Measurements from ENCODE around the gene MACROD1.

The MACROD1 gene

DNA sequence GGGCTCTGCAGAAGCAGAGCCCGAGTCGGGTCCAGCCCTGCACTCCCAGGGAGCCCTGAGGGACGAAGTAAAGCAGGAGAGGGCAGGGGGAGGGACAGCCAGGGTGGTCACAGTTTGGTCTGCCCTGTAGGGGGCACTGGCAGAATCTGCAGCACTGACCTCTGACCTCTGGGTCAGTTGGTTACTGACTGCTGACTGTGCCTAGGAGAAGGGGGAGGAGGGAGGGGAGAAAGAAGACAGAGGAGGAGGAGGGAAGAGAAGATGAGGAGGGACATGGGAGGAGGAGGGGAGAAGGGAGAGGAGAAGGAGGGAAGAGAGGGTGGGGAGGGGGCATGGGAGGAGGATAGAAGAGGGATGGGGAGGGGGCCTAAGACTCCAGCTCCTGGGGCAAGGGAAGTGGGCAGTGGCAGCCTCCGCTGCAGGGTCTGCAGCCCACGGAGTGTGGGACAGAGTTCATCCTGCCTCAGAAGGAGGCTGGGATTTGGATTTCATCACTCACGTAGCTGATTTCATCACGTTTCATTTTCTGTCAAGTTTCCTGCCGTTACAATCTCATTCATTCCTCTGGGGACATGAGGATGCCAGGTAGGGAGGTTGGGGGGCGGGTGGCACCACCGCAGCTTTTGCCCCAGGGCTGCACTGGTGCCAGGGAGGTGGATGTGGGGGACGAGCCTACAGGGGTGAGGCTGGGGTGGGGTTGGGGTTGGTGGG, 75.0 kb downstream of the MACROD1 start:
- DNase-seq: no peak

DNA sequence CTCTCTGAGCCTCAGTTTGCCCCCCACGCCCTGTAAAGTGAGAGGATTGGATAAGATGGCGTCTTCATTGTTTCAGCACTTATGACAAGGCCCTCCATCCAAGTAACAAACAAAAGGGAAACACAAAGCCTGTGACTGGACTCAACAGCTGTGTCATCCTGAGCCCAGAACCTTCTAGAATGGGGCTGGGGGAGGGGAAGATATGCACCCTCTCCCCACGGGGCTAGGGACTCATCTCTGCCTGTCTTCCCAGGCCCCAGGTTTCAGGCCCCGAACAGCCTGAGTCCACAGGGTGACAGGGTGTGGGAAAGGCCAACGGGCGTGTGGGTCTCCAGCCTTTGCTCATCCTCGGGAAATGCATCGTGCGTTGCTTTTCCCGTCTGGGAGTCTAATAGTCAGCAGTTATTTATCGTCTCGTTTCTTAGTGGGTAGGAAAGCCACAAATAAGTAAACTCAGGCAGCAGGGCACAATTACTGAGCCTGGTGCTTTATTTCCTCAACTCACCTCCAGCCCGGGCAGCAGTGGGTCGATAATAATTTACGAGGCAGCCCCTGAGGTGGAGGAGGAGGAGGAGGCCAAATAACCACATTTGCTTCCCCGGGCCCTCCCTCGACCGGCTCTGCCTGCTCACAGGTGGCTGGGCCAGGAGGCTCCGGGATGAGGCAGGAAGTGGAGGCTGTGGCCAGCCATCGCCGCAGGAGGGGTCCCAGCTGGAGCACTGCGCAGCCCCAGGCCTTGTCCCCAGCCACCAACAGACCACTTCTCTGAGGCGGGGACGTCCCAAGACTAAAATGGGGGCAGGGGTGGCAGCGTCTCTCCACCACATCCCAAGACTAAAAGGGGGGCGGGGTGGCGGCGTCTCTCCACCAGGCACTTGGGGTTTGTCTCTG, 75.8 kb downstream of the MACROD1 start:
- DNase-seq: no peak

DNA sequence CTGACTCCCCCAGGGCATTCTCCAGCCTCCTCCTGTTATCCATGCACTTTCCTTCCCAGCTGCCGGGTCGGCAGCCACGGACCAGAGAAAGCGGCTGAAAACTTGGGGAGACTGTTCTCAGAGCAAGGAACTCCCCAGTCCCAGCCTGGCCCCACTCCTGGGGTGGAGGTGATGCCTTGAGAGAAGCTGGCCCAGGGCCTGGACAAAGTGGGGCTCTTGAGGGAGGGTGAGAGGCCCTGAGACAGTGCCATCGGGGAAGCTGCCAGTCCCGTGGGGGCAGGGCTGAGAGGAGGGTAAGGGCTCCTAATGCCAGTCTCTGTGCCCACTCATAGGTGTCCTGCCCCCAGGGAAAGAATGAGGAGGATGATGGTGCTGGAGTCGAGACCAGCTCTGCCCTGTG, 76.4 kb downstream of the MACROD1 start:
- DNase-seq: no peak

DNA sequence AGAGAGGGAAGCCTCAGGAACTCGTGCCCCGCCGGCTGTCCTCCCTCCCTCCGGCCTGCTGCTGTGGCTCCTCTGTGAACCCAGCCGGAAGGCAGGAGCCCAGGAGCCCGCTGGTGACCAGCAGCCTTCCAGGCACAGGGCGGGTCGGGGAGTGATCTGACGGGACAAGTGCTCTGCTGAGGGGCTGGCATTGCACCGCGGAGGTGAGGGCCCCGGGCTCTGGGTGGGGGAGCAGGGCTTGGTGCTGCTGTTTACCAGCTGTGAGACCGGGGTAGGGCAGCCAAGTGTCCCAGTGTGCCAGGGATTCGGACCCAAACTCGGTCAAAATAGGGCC, 76.9 kb downstream of the MACROD1 start:
- no peak for DNase-seq

DNA sequence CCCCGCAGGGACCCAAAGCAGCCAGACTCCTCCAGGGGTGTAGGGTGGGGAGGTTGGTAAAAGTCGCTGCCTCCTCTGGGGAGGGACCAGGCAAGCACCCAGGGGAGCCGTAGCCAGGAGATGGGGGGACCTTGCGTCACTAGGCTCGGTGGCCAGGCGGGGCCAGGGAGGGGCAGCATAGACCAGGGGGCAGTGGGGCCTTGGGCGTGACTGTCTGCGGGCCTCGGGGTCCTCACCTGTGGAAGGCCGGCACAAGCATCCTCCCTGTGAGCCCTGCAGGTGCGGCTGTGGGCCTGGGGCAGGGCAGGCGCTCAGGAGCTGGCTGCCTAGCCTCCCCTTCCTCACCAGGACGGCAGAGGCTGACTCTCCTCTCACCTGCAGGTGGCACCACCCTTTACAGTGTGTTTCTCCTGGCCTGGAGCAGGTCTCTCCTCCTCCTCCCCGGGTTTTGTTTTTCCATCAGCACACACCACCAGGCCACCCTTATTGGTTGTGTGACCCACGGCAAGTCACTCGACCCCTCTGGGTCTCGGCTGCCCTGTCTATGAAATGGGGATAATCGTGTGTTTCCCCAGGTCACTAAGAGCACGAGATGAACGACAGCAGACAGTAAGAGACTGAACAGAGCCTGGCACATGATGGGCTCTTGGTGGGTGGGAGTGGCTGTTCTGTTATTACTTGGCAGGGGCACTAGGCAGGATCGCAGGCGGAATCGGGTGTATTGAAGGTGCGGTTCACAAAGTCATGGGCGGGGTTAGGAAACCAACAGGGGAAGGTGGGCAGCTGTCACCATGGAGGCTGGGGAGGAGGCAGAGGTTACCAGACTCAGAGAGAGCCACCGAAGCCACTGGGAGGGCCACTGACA, 77.5 kb downstream of the MACROD1 start:
- no peak for DNase-seq

DNA sequence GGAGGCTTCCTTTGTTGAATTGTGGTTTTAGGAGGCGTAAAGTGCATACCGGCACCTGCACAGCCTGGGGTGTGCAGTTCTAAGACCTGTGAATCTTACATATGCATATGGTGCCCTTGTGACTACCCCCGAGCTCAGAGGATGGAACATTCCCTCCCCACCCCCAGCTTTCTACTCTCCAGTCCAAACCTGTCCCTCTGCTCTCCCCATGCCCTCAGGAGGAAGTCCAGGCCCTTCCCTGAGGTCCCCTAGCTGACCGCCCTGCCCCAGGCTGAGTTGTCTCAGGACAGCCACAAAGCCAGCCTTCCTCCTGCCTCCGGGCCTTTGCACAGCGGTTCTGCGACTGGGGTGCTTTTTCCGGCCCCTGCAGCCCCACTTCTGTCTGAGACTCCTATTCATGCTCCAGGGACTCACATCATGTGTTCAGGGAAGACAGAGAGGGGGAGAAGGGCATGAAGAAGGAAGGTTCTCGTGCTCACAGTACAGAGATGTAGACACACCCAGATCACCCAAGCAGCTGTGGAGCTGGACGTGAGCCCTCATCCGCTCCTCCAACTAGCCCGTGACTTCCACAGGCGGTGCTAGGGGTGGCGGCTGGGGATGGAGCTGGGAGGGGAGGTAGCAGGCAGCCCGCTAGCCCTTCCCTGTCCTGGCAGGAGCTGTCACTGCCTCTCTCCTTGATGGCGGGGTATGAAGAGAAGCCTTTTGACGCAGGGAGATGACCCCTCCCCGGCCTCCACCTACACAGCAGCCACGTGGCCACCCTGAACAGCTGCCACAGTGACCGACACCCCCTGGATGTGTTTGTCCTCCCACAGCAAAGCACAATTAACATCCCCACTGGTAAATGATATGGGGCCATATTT, 79.4 kb downstream of the MACROD1 start:
- DNase-seq: no peak

DNA sequence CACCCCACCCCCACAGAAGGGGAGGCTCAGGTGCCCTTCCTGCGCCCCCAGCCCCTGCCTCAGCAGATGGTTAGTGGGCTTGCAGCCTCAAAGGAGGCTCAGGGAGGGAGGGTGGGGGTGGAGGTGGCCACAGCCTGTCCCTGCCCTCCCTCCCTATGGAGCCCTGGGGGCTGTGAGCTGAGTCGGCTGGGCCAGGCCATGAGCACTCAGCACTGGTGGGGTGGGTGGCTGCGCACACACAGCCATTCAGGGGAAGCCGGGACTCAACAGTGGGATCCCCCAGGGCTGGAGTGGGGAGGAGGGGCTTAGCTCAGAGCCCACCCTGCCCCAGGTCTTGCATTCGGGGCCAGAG, 80.0 kb downstream of the MACROD1 start:
- DNase-seq: no peak

DNA sequence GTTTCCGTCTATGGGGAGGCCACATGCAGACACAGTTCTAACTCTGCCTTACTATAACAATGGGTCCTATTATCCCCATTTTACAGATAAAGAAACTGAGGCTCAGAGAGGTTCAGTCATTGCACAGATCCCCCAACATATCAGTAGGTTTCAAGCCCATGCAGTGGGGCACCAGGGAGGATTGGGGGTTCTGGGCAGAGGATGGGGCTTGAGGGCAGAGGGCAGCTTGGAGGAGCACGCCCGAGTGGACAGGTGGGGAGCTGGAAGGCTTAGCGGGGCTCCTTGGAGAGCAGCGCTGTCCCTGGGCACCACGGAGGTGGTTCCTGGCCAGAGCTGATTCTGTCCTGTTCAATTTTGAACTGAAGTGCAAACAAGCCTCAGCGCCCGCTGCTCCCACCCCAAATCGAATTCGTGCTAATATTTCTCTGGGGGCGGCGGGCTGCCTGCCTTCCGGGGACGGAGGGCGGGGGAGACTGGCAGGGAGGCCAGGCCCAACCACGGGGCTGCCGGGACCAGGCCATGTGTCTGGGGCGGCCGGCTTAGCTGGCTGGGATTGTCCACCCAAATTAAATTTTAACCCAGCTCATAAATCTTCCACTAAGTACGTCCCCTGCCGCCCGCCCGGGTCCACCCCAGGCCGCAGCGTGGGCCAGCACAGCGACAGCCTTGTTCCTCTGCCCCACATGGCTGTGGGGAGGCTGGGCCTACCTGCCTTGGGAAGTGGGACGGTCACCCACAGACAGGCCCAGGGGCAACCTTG, 80.8 kb downstream of the MACROD1 start:
- DNase-seq: no peak

DNA sequence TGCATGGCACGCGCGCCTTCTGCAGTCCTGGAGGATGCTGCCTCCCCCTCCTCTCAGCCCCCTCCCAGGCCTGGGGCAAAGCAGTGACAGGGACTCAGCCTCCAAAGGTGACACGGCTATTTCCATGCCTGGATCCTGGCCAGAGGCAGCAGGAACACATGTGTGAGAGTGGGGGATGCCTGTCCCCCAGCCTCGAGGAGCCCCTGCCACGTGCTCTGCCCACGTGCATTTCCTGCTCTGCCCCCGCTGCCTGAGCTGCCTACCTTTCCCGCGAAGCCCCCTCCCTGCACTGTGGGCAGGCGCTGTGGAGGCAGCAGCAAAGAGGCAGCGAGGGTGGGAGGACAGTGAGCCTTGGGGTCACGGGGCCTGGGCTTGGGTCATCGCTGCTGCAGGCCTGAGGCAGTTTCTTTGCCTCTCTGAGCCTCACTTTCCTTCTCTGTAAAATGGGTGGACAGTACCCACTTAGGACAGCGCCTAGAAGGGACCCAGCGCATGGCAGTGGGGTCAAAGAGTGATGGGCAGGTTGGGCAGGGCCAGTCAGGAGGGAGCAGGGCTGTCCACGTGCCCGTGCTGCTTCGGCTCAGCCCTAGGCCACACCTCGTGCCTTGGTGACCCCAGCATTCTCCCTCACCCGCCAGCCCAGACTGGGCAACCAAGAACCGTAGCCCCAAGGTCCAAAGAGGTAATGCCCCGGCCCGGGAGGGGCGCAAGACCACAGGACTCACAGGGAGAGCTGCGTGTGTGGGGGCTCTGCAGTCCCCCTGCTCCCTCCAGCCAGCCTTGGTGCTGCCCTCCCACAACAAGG, 81.6 kb downstream of the MACROD1 start:
- no peak for DNase-seq

DNA sequence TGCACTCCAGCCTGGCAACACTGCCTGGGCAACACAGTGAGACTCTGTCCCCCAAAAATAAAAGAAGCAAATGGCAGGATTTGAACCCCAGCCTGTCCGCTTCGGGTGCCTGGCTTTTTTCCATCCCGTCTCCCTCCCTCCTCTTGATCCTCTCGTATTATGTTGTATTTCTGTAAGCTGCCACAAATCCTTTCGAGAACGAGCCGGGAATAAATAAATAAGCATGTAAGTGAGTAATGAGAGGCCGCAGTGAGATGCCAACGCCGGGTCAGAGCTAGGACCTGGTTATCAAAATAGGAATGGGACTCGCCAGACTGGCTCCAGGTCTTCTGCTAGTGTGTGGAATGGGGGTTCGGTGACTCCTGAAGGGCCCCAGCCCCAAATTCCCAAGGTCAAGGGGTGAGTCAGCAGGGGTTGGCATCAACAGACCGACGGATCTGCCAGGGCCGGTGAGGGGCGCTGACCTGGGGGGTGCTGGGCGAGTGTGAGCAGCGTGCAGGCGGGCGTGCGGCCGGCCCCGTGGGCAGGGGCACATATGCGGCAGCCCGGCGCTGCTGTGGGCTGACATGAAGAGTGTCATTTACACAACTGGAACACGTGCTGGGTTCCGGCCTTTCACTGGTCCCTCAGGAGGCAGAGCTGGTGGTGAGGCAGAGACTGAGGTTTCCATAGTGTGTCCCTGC, 82.4 kb downstream of the MACROD1 start:
- DNase-seq: no peak

DNA sequence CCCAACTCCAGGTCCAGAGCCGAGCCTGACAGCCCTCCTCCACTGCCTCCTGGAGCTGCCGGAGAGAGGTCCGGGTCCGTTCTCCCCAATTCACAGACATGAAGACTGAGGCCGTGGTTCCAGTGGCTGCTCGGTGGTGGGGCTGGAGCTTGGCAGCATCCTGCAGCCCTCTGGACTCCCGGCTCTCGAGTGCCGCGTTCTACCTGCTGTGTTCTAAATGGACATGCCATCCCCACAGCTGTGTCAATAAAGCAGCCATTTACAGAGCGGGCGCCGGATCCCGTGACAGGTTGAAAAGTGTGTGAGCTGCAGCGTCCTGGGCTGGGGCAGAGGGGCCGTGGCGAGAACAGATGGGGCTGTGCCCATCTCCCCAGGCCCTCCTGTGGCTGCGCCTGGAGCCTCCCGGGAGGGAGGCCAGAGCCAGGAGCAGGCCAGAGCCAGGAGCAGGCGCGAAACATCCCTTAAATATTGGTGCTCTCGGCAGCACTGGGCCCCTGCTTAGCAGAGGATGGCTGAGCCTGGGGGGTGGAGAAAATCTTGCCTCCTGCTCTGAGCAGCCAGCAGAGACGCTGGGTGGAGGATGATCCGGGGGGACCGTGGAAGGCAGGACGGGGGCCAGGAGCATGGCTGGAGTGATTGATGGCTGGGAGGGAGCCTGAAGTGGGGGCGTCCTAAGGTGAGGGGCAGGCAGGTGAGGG, 84.0 kb downstream of the MACROD1 start:
- peak in 1 of 2 experiments; percentile 25 for DNase-seq

DNA sequence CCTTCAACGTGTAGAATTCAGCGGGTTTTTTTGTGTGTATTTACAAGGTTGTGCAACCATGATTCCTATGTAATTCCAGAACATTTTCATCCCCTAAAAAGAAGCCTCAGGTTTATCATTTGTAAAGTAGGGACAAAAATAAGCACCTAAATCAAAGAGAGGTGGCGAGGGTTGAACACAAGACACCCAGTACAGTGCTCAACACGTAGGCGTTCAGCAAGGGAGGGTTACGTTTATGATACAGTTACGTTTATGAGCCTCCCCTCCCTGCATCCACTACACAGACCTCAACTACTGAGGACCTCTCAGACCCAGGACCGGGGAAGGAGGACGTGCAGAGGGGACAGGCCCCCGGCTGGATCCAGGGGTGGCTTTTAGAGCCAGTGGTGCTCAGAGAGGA, 85.5 kb downstream of the MACROD1 start:
- no peak for DNase-seq

DNA sequence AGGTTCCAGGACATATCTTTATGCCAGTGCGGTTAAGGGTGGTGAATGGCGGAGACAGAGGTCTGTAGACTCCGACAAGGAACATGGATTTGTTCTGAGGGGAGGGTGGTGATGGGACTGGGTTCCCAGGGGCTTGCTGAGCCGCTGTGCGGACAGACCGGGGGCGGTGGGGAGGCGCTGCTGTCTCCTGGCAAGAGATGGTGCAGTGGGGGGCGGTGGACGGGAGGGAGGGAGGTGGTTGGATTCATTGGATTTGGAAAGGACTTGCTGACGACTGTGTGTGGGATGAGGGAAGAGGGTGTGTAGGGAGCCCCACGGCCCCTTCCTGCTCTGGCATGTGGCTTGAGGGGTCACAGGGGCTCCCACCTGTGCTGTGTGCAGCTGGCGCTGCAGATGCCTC, 87.0 kb downstream of the MACROD1 start:
- DNase-seq: no peak

DNA sequence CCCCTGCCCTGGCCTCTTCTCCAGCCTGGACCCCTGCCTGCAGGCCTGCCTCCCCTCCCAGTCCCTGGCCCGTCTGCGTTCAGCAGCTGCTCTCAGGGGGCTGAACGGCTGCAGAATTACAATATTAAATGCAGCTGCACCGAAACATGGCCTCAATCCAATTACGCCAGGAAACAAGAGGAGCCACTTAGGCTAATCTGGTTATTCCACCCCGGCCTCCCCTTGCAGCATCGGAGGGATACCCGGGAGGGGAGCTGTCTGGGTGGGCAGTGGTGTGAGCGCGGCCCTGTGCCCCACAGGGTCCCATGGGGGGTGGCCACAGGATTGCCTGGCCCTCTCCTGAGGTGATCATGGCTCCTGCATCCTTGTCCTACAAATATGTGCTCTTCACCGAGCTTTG, 87.6 kb downstream of the MACROD1 start:
- DNase-seq: no peak

DNA sequence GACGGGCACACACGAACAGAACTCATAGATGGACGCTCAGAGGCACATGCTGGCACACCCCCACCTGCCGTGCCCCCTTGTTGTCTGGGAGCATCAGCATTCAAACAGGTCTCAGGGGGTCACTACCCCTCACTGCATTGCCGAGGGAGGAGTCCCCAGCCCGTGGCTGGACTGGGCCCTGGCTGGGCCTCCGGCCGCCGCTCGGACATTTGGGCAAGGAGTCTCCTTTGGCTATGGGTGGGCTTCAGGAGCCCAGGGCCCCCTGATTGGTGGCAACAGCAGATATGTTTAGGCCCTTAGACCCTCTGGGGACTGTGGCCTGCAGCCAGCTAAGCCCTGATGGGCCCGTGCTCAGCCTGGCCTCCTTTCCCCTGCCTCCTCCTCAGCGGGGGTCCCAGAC, 88.3 kb downstream of the MACROD1 start:
- no peak for DNase-seq

DNA sequence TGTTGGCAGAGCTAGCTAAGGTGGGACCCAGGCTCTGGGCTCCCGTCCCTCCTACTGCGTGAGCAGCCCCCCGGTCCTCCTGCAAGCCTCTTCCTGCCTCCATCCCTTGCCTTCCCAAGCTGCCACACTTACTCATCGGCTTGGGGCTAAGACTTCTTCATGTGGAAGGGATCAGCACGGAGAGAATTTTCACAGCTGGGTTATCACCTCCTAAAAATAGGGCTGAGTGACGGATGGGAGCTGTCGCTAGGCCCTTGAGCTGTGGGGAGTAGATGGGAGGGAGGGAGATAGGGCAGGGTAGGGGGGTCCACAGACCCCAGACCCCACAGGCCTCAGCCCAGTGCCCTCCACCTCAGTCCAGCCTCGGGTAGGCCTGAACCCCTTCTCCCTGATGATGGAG, 89.2 kb downstream of the MACROD1 start:
- DNase-seq: no peak

DNA sequence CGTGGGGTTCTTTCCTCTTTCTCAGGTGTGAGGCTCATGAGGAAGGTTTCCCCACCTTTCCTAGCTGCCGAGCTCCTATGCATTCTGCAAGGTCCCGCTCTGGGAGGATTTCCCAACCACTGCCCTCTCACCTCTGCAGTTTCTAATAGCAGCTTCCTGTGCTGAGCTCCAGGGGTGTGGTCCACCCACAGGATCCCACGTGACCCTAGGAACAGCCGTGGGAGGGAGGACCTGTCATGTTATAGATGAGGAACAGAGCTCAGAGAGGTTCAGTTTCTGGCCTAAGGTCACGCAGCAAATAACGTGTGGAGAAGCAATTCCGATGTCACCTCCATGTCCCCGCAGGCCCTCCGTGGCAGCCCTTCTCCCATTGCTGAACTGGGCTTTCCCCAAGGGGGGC, 91.7 kb downstream of the MACROD1 start:
- no peak for DNase-seq

DNA sequence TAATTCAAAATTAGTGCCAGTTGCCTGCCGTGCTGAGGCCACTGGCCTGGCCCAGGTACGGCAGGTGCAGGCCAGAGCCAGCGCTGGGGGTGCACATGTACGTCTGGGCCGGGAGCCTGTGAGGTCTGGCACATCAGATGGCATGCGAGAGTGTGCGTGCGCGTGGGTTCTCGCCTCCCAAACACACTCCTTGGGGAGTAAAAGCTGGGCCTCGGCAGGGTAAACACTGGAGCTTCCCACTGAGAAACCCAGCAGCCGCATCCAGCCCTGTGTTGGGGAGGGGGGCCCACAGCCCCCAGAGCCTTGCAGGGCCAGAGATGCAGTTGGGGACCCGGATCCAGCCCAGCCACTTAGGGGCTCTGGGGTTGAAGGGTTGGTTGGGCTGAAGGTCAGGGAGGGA, 92.4 kb downstream of the MACROD1 start:
- DNase-seq: no peak

DNA sequence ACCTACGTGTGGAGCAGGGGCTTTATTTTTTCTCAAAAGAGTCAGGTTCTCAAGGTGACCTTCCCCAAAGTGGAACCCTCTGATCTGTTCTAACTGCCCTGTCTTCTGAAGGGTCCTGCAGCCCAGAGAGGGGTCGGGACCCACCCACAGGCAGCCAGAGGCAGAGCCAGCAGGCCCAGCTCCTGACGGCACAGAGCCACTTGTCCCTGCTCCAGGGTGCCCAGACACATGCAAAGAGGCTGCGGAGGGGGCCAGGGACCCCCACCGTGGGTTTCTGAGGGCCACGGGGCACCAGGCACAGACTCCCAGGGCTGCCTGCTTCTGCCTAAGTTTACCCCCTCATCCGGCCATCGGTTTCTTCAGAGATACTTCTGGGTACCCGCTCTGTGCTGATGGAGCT, 93.0 kb downstream of the MACROD1 start:
- DNase-seq: no peak

DNA sequence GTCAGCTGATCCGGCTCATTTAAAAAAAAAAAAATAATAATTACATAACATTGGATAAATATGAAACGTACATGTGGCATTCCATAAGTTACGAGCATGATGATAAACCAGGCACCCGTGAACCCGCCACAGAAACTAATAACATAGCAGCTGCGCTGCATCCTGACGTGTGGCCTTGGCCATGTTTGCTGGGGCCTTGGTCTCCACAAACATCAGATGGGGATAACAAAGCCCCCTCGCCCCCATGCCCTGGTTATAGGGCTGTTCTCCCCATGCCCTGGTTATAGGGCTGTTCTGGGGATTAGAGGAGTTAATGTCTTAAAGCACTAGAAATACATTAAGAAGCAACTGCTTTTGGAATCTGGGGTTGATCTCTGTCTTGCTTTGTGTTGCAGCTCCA, 93.5 kb downstream of the MACROD1 start:
- no peak for DNase-seq

Data from NCI-H1930 (cell line).